HepG2 (cell line): ENCODE data around the gene SHISA5. TPM values are rescaled to one million over a fixed set of nuclear protein-coding genes. Genes with fewer than 3 reads are reported as not detected.

Source experiments
- ARNTL ChIP-seq: sonication (generic); formaldehyde crosslinking; IDR thresholded peaks from 2 replicates; pipeline ENCODE4 v1.4.0; 2020; ENCODE audit warnings: mild to moderate bottlenecking, missing genetic modification reagents
- DMAP1 ChIP-seq: IDR thresholded peaks from 2 replicates; pipeline ENCODE4 v1.6.1; 2016
- FOXK2 ChIP-seq: fragments of 450-650 bp; IDR thresholded peaks from 2 replicates; pipeline ENCODE4 v1.6.1; 2016
- GATAD2A ChIP-seq: IDR thresholded peaks from 2 replicates; pipeline ENCODE4 v1.6.1; 2016
- MBNL3 ChIP-seq: fragments of 250-450 bp; sonication (Bioruptor Pico); conservative IDR thresholded peaks from 2 replicates; pipeline ENCODE4 v1.8.0; 2022; ENCODE audit warnings: mild to moderate bottlenecking, inconsistent platforms
- MXI1 ChIP-seq: IDR thresholded peaks from 3 replicates; pipeline ENCODE4 v1.6.1; 2012; ENCODE audit warnings: low read depth, low read length, inconsistent platforms, borderline replicate concordance
- NONO ChIP-seq, 2 experiments: fragments of 450-650 bp in 1 of 2; sonication (generic) in 1 of 2; formaldehyde crosslinking in 1 of 2; IDR thresholded peaks in 1 of 2; conservative IDR thresholded peaks in 1 of 2; 2 replicates each; pipeline versions ENCODE4 v1.6.1 to v1.8.0; 2017 to 2022; ENCODE audit warnings: mild to moderate bottlenecking in 1 of 2, missing genetic modification reagents in 1 of 2, moderate library complexity in 1 of 2
- RBM22 ChIP-seq: fragments of 200-400 bp; formaldehyde crosslinking; optimal IDR thresholded peaks from 2 replicates; pipeline ENCODE3; 2017; ENCODE audit warnings: mild to moderate bottlenecking, low read length, moderate library complexity
- TMF1 ChIP-seq: sonication (generic); formaldehyde crosslinking; IDR thresholded peaks from 2 replicates; pipeline ENCODE4 v1.8.1; 2022; ENCODE audit warnings: low read depth, missing genetic modification reagents
- ZFP82 ChIP-seq: sonication (generic); formaldehyde crosslinking; IDR thresholded peaks from 2 replicates; pipeline ENCODE4 v1.5.1; 2020; ENCODE audit warnings: mild to moderate bottlenecking, missing genetic modification reagents, borderline replicate concordance
- ZNF343 ChIP-seq: sonication (generic); formaldehyde crosslinking; IDR thresholded peaks from 2 replicates; pipeline ENCODE4 v1.4.0; 2020; ENCODE audit warnings: mild to moderate bottlenecking, missing genetic modification reagents
- ZNF350 ChIP-seq: sonication (generic); formaldehyde crosslinking; IDR thresholded peaks from 2 replicates; pipeline ENCODE4 v1.4.0; 2020; ENCODE audit warnings: mild to moderate bottlenecking, low read depth, missing genetic modification reagents, borderline replicate concordance
- ZNF543 ChIP-seq: sonication (generic); formaldehyde crosslinking; IDR thresholded peaks from 2 replicates; pipeline ENCODE4 v1.4.0; 2020; ENCODE audit warnings: mild to moderate bottlenecking, missing genetic modification reagents
- polyA plus RNA-seq, 8 experiments: library from polyadenylated mRNA; depleted of rRNA in 3 of 8; stranded (reverse) in 7 of 8; unstranded in 1 of 8; fragments of >200 nt; fragmentation: Illumina TruSeq in 4 of 8; extraction: Trizol in 4 of 8; gene quantifications; 2 replicates each; pipeline versions ENCODE4 v1.2.1 to v1.2.3, GENCODE V29; 2011 to 2016; ENCODE audit warnings: low read depth in 4 of 8, missing spikeins in 1 of 8, mixed read lengths in 1 of 8; ENCODE audit not compliant: insufficient read depth in 1 of 8
- total RNA-seq, 5 experiments: library from RNA; depleted of rRNA; stranded (reverse); fragments of >200 nt; fragmentation: Illumina TruSeq; extraction: Trizol; gene quantifications; 2 replicates each; pipeline ENCODE4 v1.2.3, GENCODE V29; 2016; ENCODE audit warnings: low read depth in 1 of 5
- TF ChIP-seq, protein P1 (sequence below): sonication (generic); formaldehyde crosslinking; IDR thresholded peaks from 2 replicates; pipeline ENCODE4 v1.8.0; 2023; ENCODE audit warnings: mild to moderate bottlenecking, missing genetic modification reagents
- TF ChIP-seq, protein P2 (sequence below): sonication (generic); formaldehyde crosslinking; IDR thresholded peaks from 2 replicates; pipeline ENCODE4 v1.4.0; 2020; ENCODE audit warnings: missing genetic modification reagents
- TF ChIP-seq, protein P3 (sequence below): sonication (generic); formaldehyde crosslinking; IDR thresholded peaks from 2 replicates; pipeline ENCODE4 v1.5.1; 2020; ENCODE audit warnings: mild to moderate bottlenecking, missing genetic modification reagents, borderline replicate concordance
- TF ChIP-seq, protein P4 (sequence below): sonication (generic); formaldehyde crosslinking; IDR thresholded peaks from 2 replicates; pipeline ENCODE4 v1.4.0; 2020; ENCODE audit warnings: missing genetic modification reagents
- TF ChIP-seq, protein P5 (sequence below): sonication (generic); formaldehyde crosslinking; IDR thresholded peaks from 2 replicates; pipeline ENCODE4 v1.8.0; 2022; ENCODE audit warnings: missing genetic modification reagents, low read depth, mild to moderate bottlenecking, borderline replicate concordance

Gene SHISA5
- total and polyA plus RNA-seq, 2 of the 13 experiments (the other 11 are each of a cell fraction or from before 2014, with no cell fraction given) = 75.8 to 91.4 TPM

DNA sequence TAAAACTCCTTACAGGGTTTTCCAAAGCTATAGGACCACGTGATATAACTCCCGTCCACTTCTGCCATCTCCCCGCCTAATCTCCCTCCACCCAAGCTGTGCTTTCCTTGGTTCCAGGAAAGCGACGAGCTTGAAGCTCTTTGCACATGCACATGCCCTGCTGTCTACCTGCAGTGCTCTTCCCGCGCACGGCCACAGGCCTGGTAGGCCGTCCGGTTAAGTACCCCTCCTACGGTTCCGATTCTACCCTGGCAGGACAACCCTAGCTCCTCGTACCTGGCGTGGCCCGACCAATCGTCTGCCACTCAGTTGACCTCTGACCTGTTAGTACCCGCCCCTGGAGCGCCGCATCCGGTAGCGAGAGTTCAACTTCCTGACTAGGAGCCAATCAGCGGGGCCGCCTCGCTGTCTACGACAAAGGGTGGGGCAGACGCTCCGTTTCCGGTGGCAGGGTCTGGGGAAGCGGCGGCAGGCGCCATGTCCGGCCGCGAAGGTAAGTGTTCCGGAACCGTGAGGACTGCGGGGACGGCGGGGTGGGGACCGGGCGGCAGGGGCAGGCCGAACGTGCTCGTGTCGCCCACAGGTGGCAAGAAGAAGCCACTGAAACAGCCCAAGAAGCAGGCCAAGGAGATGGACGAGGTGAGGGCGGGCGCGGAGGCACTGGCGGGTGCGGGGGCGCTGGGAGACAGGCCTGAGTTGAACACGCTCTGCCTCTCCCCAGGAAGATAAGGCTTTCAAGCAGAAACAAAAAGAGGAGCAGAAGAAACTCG lies 64.0 kb downstream of the SHISA5 start, which contains the start of the genes CCDC51 and TMA7 (continued):
- TF ChIP-seq, protein P1, sequence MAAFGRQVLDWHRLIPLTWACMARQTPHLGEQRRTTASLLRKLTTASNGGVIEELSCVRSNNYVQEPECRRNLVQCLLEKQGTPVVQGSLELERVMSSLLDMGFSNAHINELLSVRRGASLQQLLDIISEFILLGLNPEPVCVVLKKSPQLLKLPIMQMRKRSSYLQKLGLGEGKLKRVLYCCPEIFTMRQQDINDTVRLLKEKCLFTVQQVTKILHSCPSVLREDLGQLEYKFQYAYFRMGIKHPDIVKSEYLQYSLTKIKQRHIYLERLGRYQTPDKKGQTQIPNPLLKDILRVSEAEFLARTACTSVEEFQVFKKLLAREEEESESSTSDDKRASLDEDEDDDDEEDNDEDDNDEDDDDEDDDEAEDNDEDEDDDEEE = peak; percentile 54; the same call in 1 of the 2 replicates
- TF ChIP-seq FOXK2 = no peak
- peak; percentile 41; the same call in 1 of the 2 replicates for TF ChIP-seq ZNF343 (CRISPR knock-in tag)
- peak; percentile 83; the same call in 1 of the 2 replicates for TF ChIP-seq ZNF543 (CRISPR knock-in tag)
- TF ChIP-seq NONO (IDR thresholded peaks at IDR 0.05) = no peak
- peak; percentile 79; the same call in 1 of the 2 replicates for TF ChIP-seq NONO (CRISPR knock-in tag; conservative IDR thresholded peaks at IDR 0.05)
- TF ChIP-seq DMAP1 (CRISPR knock-in tag) = peak; percentile 90
- 0 out of 2 replicates have a peak, but pooled peaks have one; percentile 32 for TF ChIP-seq TMF1 (CRISPR knock-in tag)
- TF ChIP-seq, protein P2, sequence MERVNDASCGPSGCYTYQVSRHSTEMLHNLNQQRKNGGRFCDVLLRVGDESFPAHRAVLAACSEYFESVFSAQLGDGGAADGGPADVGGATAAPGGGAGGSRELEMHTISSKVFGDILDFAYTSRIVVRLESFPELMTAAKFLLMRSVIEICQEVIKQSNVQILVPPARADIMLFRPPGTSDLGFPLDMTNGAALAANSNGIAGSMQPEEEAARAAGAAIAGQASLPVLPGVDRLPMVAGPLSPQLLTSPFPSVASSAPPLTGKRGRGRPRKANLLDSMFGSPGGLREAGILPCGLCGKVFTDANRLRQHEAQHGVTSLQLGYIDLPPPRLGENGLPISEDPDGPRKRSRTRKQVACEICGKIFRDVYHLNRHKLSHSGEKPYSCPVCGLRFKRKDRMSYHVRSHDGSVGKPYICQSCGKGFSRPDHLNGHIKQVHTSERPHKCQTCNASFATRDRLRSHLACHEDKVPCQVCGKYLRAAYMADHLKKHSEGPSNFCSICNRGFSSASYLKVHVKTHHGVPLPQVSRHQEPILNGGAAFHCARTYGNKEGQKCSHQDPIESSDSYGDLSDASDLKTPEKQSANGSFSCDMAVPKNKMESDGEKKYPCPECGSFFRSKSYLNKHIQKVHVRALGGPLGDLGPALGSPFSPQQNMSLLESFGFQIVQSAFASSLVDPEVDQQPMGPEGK = no peak
- peak; percentile 83 for TF ChIP-seq ZNF350 (CRISPR knock-in tag)
- no peak for TF ChIP-seq MBNL3 (CRISPR knock-in tag)
- TF ChIP-seq RBM22 = no peak
- TF ChIP-seq, protein P3, sequence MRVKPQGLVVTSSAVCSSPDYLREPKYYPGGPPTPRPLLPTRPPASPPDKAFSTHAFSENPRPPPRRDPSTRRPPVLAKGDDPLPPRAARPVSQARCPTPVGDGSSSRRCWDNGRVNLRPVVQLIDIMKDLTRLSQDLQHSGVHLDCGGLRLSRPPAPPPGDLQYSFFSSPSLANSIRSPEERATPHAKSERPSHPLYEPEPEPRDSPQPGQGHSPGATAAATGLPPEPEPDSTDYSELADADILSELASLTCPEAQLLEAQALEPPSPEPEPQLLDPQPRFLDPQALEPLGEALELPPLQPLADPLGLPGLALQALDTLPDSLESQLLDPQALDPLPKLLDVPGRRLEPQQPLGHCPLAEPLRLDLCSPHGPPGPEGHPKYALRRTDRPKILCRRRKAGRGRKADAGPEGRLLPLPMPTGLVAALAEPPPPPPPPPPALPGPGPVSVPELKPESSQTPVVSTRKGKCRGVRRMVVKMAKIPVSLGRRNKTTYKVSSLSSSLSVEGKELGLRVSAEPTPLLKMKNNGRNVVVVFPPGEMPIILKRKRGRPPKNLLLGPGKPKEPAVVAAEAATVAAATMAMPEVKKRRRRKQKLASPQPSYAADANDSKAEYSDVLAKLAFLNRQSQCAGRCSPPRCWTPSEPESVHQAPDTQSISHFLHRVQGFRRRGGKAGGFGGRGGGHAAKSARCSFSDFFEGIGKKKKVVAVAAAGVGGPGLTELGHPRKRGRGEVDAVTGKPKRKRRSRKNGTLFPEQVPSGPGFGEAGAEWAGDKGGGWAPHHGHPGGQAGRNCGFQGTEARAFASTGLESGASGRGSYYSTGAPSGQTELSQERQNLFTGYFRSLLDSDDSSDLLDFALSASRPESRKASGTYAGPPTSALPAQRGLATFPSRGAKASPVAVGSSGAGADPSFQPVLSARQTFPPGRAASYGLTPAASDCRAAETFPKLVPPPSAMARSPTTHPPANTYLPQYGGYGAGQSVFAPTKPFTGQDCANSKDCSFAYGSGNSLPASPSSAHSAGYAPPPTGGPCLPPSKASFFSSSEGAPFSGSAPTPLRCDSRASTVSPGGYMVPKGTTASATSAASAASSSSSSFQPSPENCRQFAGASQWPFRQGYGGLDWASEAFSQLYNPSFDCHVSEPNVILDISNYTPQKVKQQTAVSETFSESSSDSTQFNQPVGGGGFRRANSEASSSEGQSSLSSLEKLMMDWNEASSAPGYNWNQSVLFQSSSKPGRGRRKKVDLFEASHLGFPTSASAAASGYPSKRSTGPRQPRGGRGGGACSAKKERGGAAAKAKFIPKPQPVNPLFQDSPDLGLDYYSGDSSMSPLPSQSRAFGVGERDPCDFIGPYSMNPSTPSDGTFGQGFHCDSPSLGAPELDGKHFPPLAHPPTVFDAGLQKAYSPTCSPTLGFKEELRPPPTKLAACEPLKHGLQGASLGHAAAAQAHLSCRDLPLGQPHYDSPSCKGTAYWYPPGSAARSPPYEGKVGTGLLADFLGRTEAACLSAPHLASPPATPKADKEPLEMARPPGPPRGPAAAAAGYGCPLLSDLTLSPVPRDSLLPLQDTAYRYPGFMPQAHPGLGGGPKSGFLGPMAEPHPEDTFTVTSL (CRISPR knock-in tag) = no peak
- TF ChIP-seq, protein P4, sequence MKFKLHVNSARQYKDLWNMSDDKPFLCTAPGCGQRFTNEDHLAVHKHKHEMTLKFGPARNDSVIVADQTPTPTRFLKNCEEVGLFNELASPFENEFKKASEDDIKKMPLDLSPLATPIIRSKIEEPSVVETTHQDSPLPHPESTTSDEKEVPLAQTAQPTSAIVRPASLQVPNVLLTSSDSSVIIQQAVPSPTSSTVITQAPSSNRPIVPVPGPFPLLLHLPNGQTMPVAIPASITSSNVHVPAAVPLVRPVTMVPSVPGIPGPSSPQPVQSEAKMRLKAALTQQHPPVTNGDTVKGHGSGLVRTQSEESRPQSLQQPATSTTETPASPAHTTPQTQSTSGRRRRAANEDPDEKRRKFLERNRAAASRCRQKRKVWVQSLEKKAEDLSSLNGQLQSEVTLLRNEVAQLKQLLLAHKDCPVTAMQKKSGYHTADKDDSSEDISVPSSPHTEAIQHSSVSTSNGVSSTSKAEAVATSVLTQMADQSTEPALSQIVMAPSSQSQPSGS (CRISPR knock-in tag) = peak; percentile 80; the same call in 1 of the 2 replicates
- TF ChIP-seq MXI1 = peak; percentile 45; the same call in 1 of the 3 replicates
- peak; percentile 54; the same call in 1 of the 2 replicates for TF ChIP-seq ARNTL (CRISPR knock-in tag)
- TF ChIP-seq, protein P5, sequence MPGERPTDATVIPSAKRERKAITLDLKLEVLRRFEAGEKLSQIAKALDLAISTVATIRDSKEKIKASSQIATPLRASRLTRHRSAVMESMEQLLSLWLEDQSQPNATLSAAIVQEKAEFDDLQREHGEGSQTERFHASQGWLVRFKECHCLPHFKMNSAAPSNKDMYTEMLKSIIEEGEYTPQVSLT (CRISPR knock-in tag) = no peak
- TF ChIP-seq GATAD2A (CRISPR knock-in tag) = peak; percentile 67
- TF ChIP-seq ZFP82 (CRISPR knock-in tag) = no peak; the same call in 1 of the 2 replicates
